Testis (tissue), 3 donors: ENCODE data around the gene PDE10A. TPM values are rescaled to one million over a fixed set of nuclear protein-coding genes. Genes with fewer than 3 reads are reported as not detected.

ENCODE experiments used
- DNase-seq: peaks from one replicate; pipeline ENCODE4 v3.0.0-alpha.2; 2019
- H3K27ac ChIP-seq, 2 donors: fragments of 200-600 bp; sonication (generic); one replicate each; pipeline ENCODE4 v1.5.1; 2019
- H3K27me3 ChIP-seq: fragments of 200-600 bp; sonication (generic); one replicate; pipeline ENCODE4 v1.5.1; 2019
- H3K36me3 ChIP-seq: fragments of 200-600 bp; sonication (generic); one replicate; pipeline ENCODE4 v1.5.1; 2017; ENCODE audit warnings: low read depth; ENCODE audit errors: missing control alignments
- H3K4me1 ChIP-seq: fragments of 200-600 bp; sonication (generic); one replicate; pipeline ENCODE4 v1.5.1; 2019
- H3K4me3 ChIP-seq, 2 donors: fragments of 200-600 bp; sonication (generic); one replicate each; pipeline ENCODE4 v1.5.1; 2017 to 2019
- H3K9me3 ChIP-seq: fragments of 200-600 bp; sonication (generic); one replicate; pipeline ENCODE4 v1.5.1; 2017
- CTCF ChIP-seq, 3 experiments: fragments of 450-650 bp in 2 of 3; fragments of 200-600 bp in 1 of 3; sonication (generic) in 1 of 3; IDR thresholded peaks; one replicate each; pipeline ENCODE4 v1.5.1; 2016 to 2019; ENCODE audit warnings: antibody characterized with exemption in 3 of 3, mild to moderate bottlenecking in 2 of 3, moderate library complexity in 1 of 3
- POLR2A ChIP-seq: fragments of 450-650 bp; IDR thresholded peaks from one replicate; pipeline ENCODE4 v1.6.1; 2017; ENCODE audit warnings: antibody characterized with exemption, mild to moderate bottlenecking, moderate library complexity
- WGBS, 2 donors: methylation state at CpG; one replicate each; pipeline ENCODE4 v1.1.5; 2018; 5-methylcytosine and 5-hydroxymethylcytosine counted together
- intact Hi-C: fragments of 100-400 bp; cut with DNase I; formaldehyde crosslinking; loops from one replicate; pipeline ENCODE4 v1.15.1; 2023; ENCODE audit warnings: low total_unique reads
- polyA plus RNA-seq: library from polyadenylated mRNA; stranded (reverse); fragments of 350-450 nt; fragmentation: Illumina TruSeq; extraction: RNeasy Lipid Tissue Mini Kit (QIAGEN cat#74804); gene quantifications from one replicate; pipeline ENCODE4 v1.2.3, GENCODE V29; 2014; ENCODE audit warnings: low read depth, low replicate concordance; ENCODE audit not compliant: insufficient read depth
- total RNA-seq, 2 donors: library from RNA; depleted of rRNA; stranded (reverse); fragments of >200 nt; gene quantifications; one replicate each; pipeline ENCODE4 v1.2.3, GENCODE V29; 2016

The PDE10A gene
- total and polyA plus RNA-seq, 3 donors from 2014 or later: 15.5 to 22.0 (median 18.0) TPM

DNA sequence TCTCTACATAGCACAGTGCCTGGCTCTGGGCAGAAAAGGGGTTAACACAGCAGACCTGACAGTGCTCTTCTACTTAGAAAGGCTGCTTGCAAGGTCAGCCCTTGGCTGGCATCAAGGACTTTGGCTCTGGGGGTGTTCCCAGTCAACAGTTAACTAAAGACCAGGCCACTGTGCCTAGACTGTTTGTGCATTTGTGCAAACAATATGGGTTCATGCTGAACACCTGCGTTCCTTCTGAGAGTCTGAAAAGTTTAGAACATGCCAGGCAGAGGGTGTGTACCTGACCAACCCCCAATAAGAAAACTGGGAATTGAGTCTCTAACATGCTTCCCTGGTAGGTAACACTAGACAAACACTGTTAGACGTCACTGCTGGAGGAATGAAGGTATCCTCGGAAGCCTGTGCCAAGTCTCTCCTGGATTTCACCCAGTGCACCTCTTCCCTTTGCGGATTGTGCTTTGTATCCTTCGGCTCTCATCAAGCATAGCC lies 110.7 kb downstream of the PDE10A start:
- intact Hi-C loops: no loop called here
- H3K27ac ChIP-seq: no peak overlapping the region
- DNase-seq: no peak

DNA sequence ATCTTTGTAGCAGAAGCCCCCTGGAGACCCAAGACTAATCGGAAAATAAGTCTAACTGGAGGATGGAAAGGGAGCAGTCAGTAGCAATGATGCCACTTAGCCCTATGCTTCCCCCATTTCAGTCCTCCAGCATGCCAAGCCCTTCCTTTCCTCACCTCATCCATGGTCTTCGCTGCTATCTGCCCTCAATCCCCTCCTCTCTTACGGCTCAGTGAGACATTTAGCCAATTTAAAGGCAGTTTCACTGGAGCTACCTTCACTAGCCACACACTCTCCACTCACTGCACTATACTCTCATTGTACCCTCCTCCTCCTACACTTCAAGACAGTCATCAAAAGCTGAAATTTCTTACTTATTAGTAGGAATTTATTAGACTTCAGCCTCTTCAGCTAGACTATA lies 111.2 kb downstream of the PDE10A start:
- WGBS, 2 donors: 74 to 75% methylated on average over 3 of the region's 3 CpGs

More for the DNA sequence above, 110.7 kb downstream of the PDE10A start:
- Histone ChIP-seq H3K27me3 (no peaks in the 10 kb centered on the region), H3K4me1 (no peaks in the 10 kb centered on the region), H3K36me3 (no peaks in the 10 kb centered on the region), H3K4me3 (no peak overlapping the region), H3K9me3 (no peaks in the 10 kb centered on the region)
- WGBS, 2 donors: 89 to 93% methylated on average over 5 of the region's 5 CpGs
- TF ChIP-seq CTCF (IDR thresholded peaks at IDR 0.05) (no peak), POLR2A (no peak)

DNA sequence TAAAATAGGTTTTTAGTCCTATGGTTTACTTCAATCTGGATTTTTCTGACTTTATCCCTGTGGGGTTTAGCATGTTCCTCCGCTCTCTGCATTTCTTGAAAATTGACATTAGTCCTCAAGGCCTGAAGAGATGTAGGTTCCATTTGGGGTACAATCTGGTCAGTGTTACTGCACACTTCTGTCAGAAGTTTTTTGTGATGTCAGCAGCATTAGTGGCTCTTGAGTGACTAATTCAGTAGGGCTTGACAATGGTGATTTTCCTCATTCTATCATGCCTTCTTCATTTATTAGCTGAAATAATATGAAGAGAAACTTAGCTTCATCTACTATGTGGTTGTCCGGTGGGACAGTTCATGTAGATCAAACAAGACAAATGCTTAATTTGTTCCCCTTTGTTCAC lies 114.6 kb downstream of the PDE10A start:
- intact Hi-C loops: no loop called here
- no peaks in the 10 kb centered on the region for H3K27me3 ChIP-seq
- H3K27ac ChIP-seq: no peak overlapping the region
- DNase-seq: no peak
- no peak for TF ChIP-seq POLR2A
- TF ChIP-seq CTCF (IDR thresholded peaks at IDR 0.05): no peak
- 97 to 99% methylated on average over 2 of the region's 2 CpGs for WGBS, 2 donors
- H3K4me3 ChIP-seq: no peak overlapping the region
- no peaks in the 10 kb centered on the region for H3K36me3 ChIP-seq
- H3K9me3 ChIP-seq: no peaks in the 10 kb centered on the region
- no peaks in the 10 kb centered on the region for H3K4me1 ChIP-seq

More for the DNA sequence above, 111.2 kb downstream of the PDE10A start:
- DNase-seq: no peak
- no peaks in the 10 kb centered on the region for H3K36me3 ChIP-seq
- H3K4me3 ChIP-seq: no peak overlapping the region
- no peak for TF ChIP-seq POLR2A
- TF ChIP-seq CTCF (IDR thresholded peaks at IDR 0.05): no peak
- no peaks in the 10 kb centered on the region for H3K9me3 ChIP-seq
- no peaks in the 10 kb centered on the region for H3K4me1 ChIP-seq
- no peak overlapping the region for H3K27ac ChIP-seq
- H3K27me3 ChIP-seq: no peaks in the 10 kb centered on the region
- intact Hi-C loops: no loop called here

DNA sequence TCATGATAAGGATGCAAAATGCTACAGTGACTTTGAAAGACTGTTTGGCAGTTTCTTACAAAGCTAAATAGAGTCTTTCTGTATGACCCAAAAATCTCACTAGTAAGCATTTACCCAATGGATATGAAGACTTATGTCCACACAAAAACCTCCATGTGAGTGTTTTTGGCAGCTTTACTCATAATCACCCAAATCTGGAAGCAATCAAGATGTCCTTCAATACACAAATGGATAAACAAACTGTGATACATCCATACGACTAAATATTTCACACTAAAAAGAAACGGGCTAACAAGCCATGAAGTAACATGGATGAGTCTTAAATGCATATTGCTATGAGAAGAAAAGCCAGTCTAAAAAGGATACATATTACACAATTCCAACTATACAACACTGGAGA lies 117.2 kb downstream of the PDE10A start:
- DNase-seq: no peak
- no peak overlapping the region for H3K4me3 ChIP-seq
- no peaks in the 10 kb centered on the region for H3K4me1 ChIP-seq
- no peaks in the 10 kb centered on the region for H3K27me3 ChIP-seq
- H3K36me3 ChIP-seq: no peaks in the 10 kb centered on the region
- no peaks in the 10 kb centered on the region for H3K9me3 ChIP-seq
- WGBS, 2 donors: 80 to 84% methylated on average over 2 of the region's 2 CpGs
- intact Hi-C loops: no loop called here
- no peak overlapping the region for H3K27ac ChIP-seq
- TF ChIP-seq POLR2A: no peak
- no peak for TF ChIP-seq CTCF (IDR thresholded peaks at IDR 0.05)

- TF ChIP-seq CTCF (IDR thresholded peaks at IDR 0.05) (no peak), POLR2A (no peak)
- Histone ChIP-seq H3K4me3 (no peak overlapping the region), H3K9me3 (no peaks in the 10 kb centered on the region), H3K4me1 (no peaks in the 10 kb centered on the region), H3K36me3 (no peaks in the 10 kb centered on the region), H3K27ac (no peak overlapping the region), H3K27me3 (no peaks in the 10 kb centered on the region)
- no peak for DNase-seq
- intact Hi-C loops: no loop called here
- 70 to 85% methylated on average over 4 of the region's 4 CpGs for WGBS, 2 donors
These were observed 119.3 kb downstream of the PDE10A start for GRCh38 chr6:165543781-165544180.
